Kidney epithelial cell (primary cell): Measurements from ENCODE around the gene ISOC2. TPM values are rescaled to one million over a fixed set of nuclear protein-coding genes. Genes with fewer than 3 reads are reported as not detected.

ENCODE experiments used
- DNase-seq: peaks from one replicate; pipeline ENCODE4 v3.0.0-alpha.2; 2010; ENCODE audit warnings: low read depth
- H3K27me3 ChIP-seq: 2 replicates; pipeline ENCODE4 v1.6.0; 2011; ENCODE audit warnings: low read length; ENCODE audit not compliant: control insufficient read depth, insufficient read depth
- H3K36me3 ChIP-seq: 2 replicates; pipeline ENCODE4 v1.5.1; 2011; ENCODE audit warnings: low read length; ENCODE audit not compliant: control insufficient read depth, insufficient read depth
- H3K4me3 ChIP-seq: 2 replicates; pipeline ENCODE4 v1.5.1; 2011; ENCODE audit warnings: low read depth, mild to moderate bottlenecking, control low read depth, low read length
- total RNA-seq: library from RNA; depleted of rRNA; stranded (reverse); fragments of >200 nt; gene quantifications from 2 replicates; pipeline ENCODE4 v1.2.3, GENCODE V29; 2015
- TF ChIP-seq, protein P1 (sequence below): IDR thresholded peaks from 2 replicates; pipeline ENCODE4 v1.5.1; 2011; ENCODE audit warnings: mild to moderate bottlenecking, moderate library complexity, low read length, control low read depth, inconsistent platforms; ENCODE audit not compliant: insufficient read depth, poor library complexity, severe bottlenecking

Gene ISOC2
- total RNA-seq, 1 donor from 2014 or later = 49.8 TPM

DNA sequence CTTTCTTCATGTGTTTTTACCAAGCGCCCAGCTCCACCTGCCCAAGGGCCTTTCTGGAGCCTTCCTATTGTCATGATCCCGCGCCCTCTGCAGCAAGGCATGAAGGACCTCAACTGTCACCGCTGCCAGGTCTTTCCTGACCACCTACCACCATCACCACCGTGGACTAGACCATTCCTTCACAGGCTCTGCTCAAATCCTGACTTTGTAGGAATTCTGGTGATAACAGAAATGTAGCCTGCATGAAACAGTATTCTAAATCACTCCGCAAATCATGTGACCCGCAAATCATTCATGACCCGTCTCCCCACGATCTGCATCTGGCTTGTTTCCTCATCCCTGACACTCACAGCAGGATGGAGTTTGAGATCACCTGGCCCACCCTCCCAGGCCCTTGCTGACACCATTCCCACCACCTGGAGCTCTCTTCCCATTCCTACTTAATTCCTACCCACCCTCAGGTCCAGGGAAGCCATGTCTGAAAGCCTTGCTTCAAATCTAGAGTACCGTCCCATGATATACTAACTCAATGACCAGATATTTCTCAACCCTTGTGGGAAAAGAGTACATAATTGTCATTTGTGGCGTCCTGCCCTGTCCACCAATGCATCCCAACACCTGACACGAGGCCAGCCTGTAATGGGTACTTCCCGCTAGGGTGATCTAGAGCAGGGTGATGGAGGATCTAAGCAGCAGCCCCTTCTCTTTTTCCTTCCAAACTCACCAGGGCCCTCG is 55.2 kb downstream of the ISOC2 start:
- no peak for DNase-seq
- peaks cover 3% of the 10 kb centered on the region for H3K36me3 ChIP-seq
- TF ChIP-seq, protein P1, sequence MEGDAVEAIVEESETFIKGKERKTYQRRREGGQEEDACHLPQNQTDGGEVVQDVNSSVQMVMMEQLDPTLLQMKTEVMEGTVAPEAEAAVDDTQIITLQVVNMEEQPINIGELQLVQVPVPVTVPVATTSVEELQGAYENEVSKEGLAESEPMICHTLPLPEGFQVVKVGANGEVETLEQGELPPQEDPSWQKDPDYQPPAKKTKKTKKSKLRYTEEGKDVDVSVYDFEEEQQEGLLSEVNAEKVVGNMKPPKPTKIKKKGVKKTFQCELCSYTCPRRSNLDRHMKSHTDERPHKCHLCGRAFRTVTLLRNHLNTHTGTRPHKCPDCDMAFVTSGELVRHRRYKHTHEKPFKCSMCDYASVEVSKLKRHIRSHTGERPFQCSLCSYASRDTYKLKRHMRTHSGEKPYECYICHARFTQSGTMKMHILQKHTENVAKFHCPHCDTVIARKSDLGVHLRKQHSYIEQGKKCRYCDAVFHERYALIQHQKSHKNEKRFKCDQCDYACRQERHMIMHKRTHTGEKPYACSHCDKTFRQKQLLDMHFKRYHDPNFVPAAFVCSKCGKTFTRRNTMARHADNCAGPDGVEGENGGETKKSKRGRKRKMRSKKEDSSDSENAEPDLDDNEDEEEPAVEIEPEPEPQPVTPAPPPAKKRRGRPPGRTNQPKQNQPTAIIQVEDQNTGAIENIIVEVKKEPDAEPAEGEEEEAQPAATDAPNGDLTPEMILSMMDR = no peak
- peak overlapping the region; percentile 92 for H3K4me3 ChIP-seq
- H3K27me3 ChIP-seq = no peaks in the 10 kb centered on the region

DNA sequence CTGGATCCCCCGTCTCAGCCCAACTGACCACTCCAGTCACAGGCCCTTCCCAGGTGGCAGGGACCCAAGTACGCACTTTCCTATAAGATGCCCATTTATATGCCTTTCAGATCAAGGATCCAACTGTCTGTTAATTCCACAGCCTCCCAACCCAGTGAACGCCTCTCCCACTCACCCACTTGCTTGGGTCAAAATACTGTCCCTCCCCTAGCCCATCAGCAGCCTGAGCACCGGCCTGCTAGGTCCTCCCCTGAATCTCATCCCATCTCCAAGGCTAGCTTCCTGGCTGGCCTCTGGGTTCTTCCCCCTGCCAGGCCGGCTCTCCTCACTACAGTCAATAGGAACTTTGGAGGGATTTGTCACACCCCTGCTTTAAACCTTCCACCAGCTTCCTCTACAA is 55.8 kb downstream of the ISOC2 start:
- Histone ChIP-seq H3K36me3 (peaks cover 3% of the 10 kb centered on the region), H3K27me3 (no peaks in the 10 kb centered on the region), H3K4me3 (peak overlapping the region; percentile 92)
- TF ChIP-seq, protein P1 = no peak
- DNase-seq = no peak

Other genes starting within 250 kb of the ISOC2 start
- gene TMEM86B, start 232.9 kb downstream of the ISOC2 start, total RNA-seq = 2.3 and 7.5 TPM in 2 replicates
- gene PPP6R1, start 202.6 kb downstream of the ISOC2 start, total RNA-seq = 41.5 and 51.3 TPM in 2 replicates
- gene HSPBP1, start 181.5 kb downstream of the ISOC2 start, total RNA-seq = 64.3 and 77.8 TPM in 2 replicates
- 4.7 and 6.0 TPM in 2 replicates for gene BRSK1, start 177.6 kb downstream of the ISOC2 start, total RNA-seq
- gene TMEM150B, start 136.3 kb downstream of the ISOC2 start, total RNA-seq = not detected in 2 replicates
- 9.6 and 11.9 TPM in 2 replicates for gene KMT5C, start 121.8 kb downstream of the ISOC2 start, total RNA-seq
- gene COX6B2, start 106.9 kb downstream of the ISOC2 start, total RNA-seq = 0.14 and 0.29 TPM in 2 replicates
- 0.07 TPM in 1 of 2 replicates, not detected in the other for gene GARIN5B, start 98.4 kb downstream of the ISOC2 start, total RNA-seq
- 32.1 and 38.7 TPM in 2 replicates for gene IL11, start 91.2 kb downstream of the ISOC2 start, total RNA-seq
- gene TMEM190, start 84.8 kb downstream of the ISOC2 start, total RNA-seq = not detected in 2 replicates
- 1.4 and 4.1 TPM in 2 replicates for gene TMEM238, start 77.3 kb downstream of the ISOC2 start, total RNA-seq
- gene RPL28, start 75.7 kb downstream of the ISOC2 start, total RNA-seq = 630 and 742 TPM in 2 replicates
- gene UBE2S, start 53.9 kb downstream of the ISOC2 start, total RNA-seq = 53.4 and 53.6 TPM in 2 replicates
- not detected in 2 replicates for gene SHISA7, start 18.3 kb downstream of the ISOC2 start, total RNA-seq
- not detected in 2 replicates for gene C19orf85, start 3.1 kb upstream of the ISOC2 start, total RNA-seq
- gene ZNF628, start 15.0 kb upstream of the ISOC2 start, total RNA-seq = 7.3 and 15.8 TPM in 2 replicates
- gene NAT14, start 23.5 kb upstream of the ISOC2 start, total RNA-seq = 17.1 and 18.2 TPM in 2 replicates
- gene SSC5D, start 26.8 kb upstream of the ISOC2 start, total RNA-seq = 0.21 and 0.33 TPM in 2 replicates
- gene SBK2, start 75.5 kb upstream of the ISOC2 start, total RNA-seq = 0.14 and 0.17 TPM in 2 replicates
- gene SBK3, start 83.9 kb upstream of the ISOC2 start, total RNA-seq = 0.33 TPM in 1 of 2 replicates, not detected in the other
- 14.4 and 22.0 TPM in 2 replicates for gene ZNF579, start 119.2 kb upstream of the ISOC2 start, total RNA-seq
- gene FIZ1, start 137.9 kb upstream of the ISOC2 start, total RNA-seq = 8.4 and 9.4 TPM in 2 replicates
- gene ZNF524, start 138.6 kb upstream of the ISOC2 start, total RNA-seq = 32.7 and 35.0 TPM in 2 replicates
- gene ZNF865, start 144.0 kb upstream of the ISOC2 start, total RNA-seq = 5.6 and 7.6 TPM in 2 replicates
- gene ZNF784, start 162.9 kb upstream of the ISOC2 start, total RNA-seq = 3.6 and 6.3 TPM in 2 replicates
- 10.1 and 10.4 TPM in 2 replicates for gene ZNF580, start 179.4 kb upstream of the ISOC2 start, total RNA-seq
- gene ZNF581, start 182.0 kb upstream of the ISOC2 start, total RNA-seq = 36.9 and 41.8 TPM in 2 replicates
- 12.0 and 12.2 TPM in 2 replicates for gene CCDC106, start 186.6 kb upstream of the ISOC2 start, total RNA-seq
- 153 and 164 TPM in 2 replicates for gene U2AF2, start 193.4 kb upstream of the ISOC2 start, total RNA-seq
- 155 and 186 TPM in 2 replicates for gene EPN1, start 213.6 kb upstream of the ISOC2 start, total RNA-seq